Adipocyte (in vitro differentiated cells): ENCODE data around the gene SLC7A10.
"Not testable (repeated sequence)": the region's sequence is repeated elsewhere in the genome, so short reads cannot be mapped to it uniquely, and the experiment has no call there.

ENCODE experiments used
- DNase-seq: peaks from one replicate; pipeline ENCODE4 v3.0.0-alpha.2; 2015; ENCODE audit warnings: low read depth
- H3K27me3 ChIP-seq: replicated peaks from 2 replicates; pipeline ENCODE4 v1.7.0; 2013; ENCODE audit warnings: mild to moderate bottlenecking, low read length, moderate library complexity; ENCODE audit not compliant: control insufficient read depth, insufficient read depth
- H3K36me3 ChIP-seq: 2 replicates; pipeline ENCODE4 v1.7.0; 2013; ENCODE audit warnings: low read length, mild to moderate bottlenecking, moderate library complexity; ENCODE audit not compliant: control insufficient read depth, insufficient read depth, severe bottlenecking
- H3K4me1 ChIP-seq: 2 replicates; pipeline ENCODE4 v1.7.0; 2013; ENCODE audit warnings: mild to moderate bottlenecking, low read length, moderate library complexity; ENCODE audit not compliant: control insufficient read depth, insufficient read depth
- H3K4me3 ChIP-seq: 2 replicates; pipeline ENCODE4 v1.7.0; 2013; ENCODE audit warnings: mild to moderate bottlenecking, low read length, moderate library complexity
- H3K9ac ChIP-seq: 2 replicates; pipeline ENCODE4 v1.7.0; 2013; ENCODE audit warnings: mild to moderate bottlenecking, low read length, moderate library complexity
- H3K9me3 ChIP-seq: 2 replicates; pipeline ENCODE4 v1.7.0; 2013; ENCODE audit warnings: mild to moderate bottlenecking, low read length, moderate library complexity; ENCODE audit not compliant: control insufficient read depth

Gene SLC7A10

DNA sequence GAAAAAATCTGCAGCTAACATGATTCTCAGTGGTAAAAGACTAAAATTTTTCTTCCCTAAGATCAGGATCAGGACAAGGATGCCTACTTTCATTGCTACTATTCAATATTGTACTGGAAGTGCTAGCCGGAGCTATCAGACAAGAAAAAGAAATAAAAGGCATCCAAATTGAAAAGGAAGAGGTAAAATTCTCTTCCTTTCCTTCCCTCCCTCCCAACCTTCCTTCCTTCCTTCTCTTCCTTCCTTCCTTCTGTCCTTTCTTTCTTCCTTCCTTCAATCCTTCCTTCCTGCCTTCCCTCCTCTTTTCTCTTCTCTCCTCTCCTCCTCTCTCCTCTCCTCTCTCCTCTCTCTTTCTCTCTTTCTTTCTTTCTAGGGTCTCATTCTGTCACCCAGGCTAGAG lies 58.2 kb downstream of the SLC7A10 start:
- no peak overlapping the region for H3K4me3 ChIP-seq
- no peak for DNase-seq
- no peaks in the 10 kb centered on the region for H3K27me3 ChIP-seq
- no peak overlapping the region for H3K9ac ChIP-seq
- H3K4me1 ChIP-seq = no peaks in the 10 kb centered on the region
- peaks cover 4% of the 10 kb centered on the region for H3K9me3 ChIP-seq
- no peaks in the 10 kb centered on the region for H3K36me3 ChIP-seq

DNA sequence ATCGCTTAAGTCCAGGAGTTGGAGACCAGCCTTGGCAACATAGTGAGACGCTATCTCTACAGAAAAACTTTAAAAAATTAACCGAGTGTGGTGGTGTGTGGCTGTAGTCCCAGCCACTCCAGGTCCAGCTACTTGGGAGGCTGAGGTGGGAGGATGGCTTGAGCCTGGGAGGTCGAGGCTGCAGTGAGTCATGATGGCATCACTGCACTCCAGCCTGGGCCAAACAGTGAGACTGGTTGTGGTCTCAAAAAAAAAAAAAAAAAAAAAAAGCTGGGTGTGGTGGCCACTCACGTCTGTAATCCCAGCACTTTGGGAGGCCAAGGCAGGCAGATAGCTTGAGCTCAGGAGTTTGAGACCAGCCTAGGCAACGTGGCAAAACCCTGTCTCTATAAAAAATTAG lies 59.6 kb downstream of the SLC7A10 start:
- not testable (repeated sequence) for H3K4me3 ChIP-seq, H3K27me3 ChIP-seq, H3K36me3 ChIP-seq, H3K9me3 ChIP-seq, H3K9ac ChIP-seq, H3K4me1 ChIP-seq, DNase-seq

- H3K4me1 ChIP-seq = peaks cover 3% of the 10 kb centered on the region
Measured at GRCh38 chr19:33163481-33163880, 62.2 kb downstream of the SLC7A10 start.

DNA sequence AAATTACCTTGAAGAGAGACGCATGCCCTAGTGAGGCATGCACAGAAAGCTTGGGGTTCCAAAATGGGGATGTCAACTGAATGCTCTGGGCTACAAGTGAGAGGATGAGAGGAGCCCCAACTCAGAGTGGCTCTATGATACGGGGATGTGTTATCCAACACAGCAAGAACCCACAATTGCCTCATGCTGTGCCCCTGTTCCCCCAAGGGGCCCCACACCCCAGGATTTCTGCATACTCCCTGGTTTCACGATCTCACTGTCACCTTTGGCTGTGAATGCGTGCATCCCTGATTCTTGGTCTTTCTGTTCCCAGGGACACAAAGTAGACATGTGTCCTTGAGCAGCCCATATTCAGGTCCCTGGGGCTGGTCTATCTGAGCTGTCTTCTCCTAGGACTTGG lies 64.4 kb downstream of the SLC7A10 start:
- no peak overlapping the region for H3K4me3 ChIP-seq
- H3K9me3 ChIP-seq = no peaks in the 10 kb centered on the region
- no peak for DNase-seq
- H3K27me3 ChIP-seq = no peaks in the 10 kb centered on the region
- peaks cover 9% of the 10 kb centered on the region for H3K4me1 ChIP-seq
- no peak overlapping the region for H3K9ac ChIP-seq
- H3K36me3 ChIP-seq = no peaks in the 10 kb centered on the region

More at GRCh38 chr19:33163481-33163880, 62.2 kb downstream of the SLC7A10 start:
- no peaks in the 10 kb centered on the region for H3K27me3 ChIP-seq
- DNase-seq = no peak
- H3K9me3 ChIP-seq = peaks cover 4% of the 10 kb centered on the region
- no peak overlapping the region for H3K9ac ChIP-seq
- H3K36me3 ChIP-seq = no peaks in the 10 kb centered on the region
- no peak overlapping the region for H3K4me3 ChIP-seq

DNA sequence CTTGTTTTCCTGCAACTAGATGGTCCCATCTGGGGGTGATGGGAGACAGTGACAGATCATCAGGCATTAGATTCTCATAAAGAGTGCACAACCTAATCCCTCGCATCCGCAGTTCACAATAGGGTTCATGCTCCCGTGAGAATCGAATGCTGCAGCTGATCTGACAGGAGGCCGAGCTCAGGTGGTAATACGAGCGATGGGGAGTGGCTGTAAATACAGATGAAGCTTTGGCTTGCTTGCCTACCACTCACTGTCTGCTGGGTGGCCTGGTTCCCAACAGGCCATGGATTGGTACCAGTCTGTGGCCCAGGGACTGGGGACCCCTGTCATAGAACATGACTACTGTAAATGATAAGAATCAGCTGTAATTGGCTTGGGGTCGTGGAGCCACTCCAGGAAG lies 65.8 kb downstream of the SLC7A10 start:
- DNase-seq = no peak
- Histone ChIP-seq H3K36me3 (no peaks in the 10 kb centered on the region), H3K9me3 (no peaks in the 10 kb centered on the region), H3K4me3 (no peak overlapping the region), H3K9ac (no peak overlapping the region), H3K4me1 (peaks cover 13% of the 10 kb centered on the region), H3K27me3 (no peaks in the 10 kb centered on the region)

DNA sequence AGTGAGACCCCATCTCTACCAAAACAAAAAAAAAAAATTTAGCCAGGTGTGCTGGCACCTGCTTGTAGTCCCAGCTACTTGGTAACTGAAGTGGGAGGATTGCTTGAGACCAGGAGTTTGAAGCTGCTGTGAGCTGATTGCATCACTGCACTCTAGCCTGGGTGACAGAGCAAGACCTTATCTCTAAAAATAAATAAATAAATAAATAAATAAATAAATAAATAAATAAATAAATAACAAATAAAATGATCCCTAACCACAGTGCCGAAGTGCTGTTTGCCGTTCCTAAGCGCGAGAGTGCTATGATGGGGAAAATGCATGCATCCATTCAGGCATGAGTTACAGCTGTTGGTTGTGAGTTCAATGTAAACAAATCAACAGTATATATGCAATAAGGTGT lies 66.5 kb downstream of the SLC7A10 start:
- Histone ChIP-seq H3K9me3 (no peaks in the 10 kb centered on the region), H3K27me3 (no peaks in the 10 kb centered on the region), H3K4me3 (no peak overlapping the region), H3K4me1 (peaks cover 13% of the 10 kb centered on the region), H3K9ac (no peak overlapping the region), H3K36me3 (no peaks in the 10 kb centered on the region)
- DNase-seq = no peak
